Activated CD8-positive, alpha-beta T cell treated with anti-CD3 and anti-CD28 coated beads for 36 hours (primary cell): ENCODE results near the gene SAMD11. TPM values are rescaled to one million over a fixed set of nuclear protein-coding genes. Genes with fewer than 3 reads are reported as not detected.

ENCODE experiments used
- ATAC-seq: fragments of 200-7000 bp; cut with Tn5 transposase; one replicate; pipeline ENCODE4 v1.10.0; 2021; ENCODE audit warnings: mild to moderate bottlenecking, moderate library complexity
- CTCF ChIA-PET: fragments of 350-600 bp; sonication (Branson Sonifier 250); formaldehyde crosslinking; loops from one replicate; lab custom pipeline; 2021; ENCODE audit warnings: antibody characterized with exemption; lab: Charles Lee
- POLR2A ChIA-PET: fragments of 350-600 bp; sonication (Branson Sonifier 250); formaldehyde crosslinking; loops from one replicate; lab custom pipeline; 2021; ENCODE audit warnings: antibody characterized with exemption; lab: Charles Lee
- DNase-seq: peaks from one replicate; pipeline ENCODE4 v3.0.0-alpha.2; 2020
- H3K27ac Mint-ChIP-seq: one replicate; pipeline ENCODE4 v1.8.0; 2021; ENCODE audit warnings: mild to moderate bottlenecking, mixed read lengths
- H3K27me3 Mint-ChIP-seq: one replicate; pipeline ENCODE4 v1.8.0; 2021; ENCODE audit warnings: mixed read lengths
- H3K36me3 Mint-ChIP-seq: one replicate; pipeline ENCODE4 v1.8.0; 2021; ENCODE audit warnings: low read depth, mixed read lengths
- H3K4me1 Mint-ChIP-seq: one replicate; pipeline ENCODE4 v1.8.0; 2021; ENCODE audit warnings: low read depth, mixed read lengths
- H3K4me3 Mint-ChIP-seq: one replicate; pipeline ENCODE4 v1.8.0; 2021; ENCODE audit warnings: mild to moderate bottlenecking, moderate library complexity, mixed read lengths
- H3K9me3 Mint-ChIP-seq: one replicate; pipeline ENCODE4 v1.8.0; 2021; ENCODE audit warnings: mixed read lengths
- intact Hi-C: fragments of 100-400 bp; cut with micrococcal nuclease; formaldehyde crosslinking; loops from one replicate; pipeline ENCODE4 v1.10.0; 2022
- total RNA-seq, 2 experiments: library from RNA; stranded (reverse); gene quantifications; one replicate each; pipeline ENCODE4 v1.2.3, GENCODE V29; 2021
- TF ChIP-seq, protein P1 (sequence below): fragments of 200-600 bp; IDR thresholded peaks from one replicate; pipeline ENCODE4 v1.8.0; 2022; ENCODE audit warnings: antibody characterized with exemption, mild to moderate bottlenecking

Gene SAMD11
- total RNA-seq, 2 experiments from 2014 or later, result not detected

DNA sequence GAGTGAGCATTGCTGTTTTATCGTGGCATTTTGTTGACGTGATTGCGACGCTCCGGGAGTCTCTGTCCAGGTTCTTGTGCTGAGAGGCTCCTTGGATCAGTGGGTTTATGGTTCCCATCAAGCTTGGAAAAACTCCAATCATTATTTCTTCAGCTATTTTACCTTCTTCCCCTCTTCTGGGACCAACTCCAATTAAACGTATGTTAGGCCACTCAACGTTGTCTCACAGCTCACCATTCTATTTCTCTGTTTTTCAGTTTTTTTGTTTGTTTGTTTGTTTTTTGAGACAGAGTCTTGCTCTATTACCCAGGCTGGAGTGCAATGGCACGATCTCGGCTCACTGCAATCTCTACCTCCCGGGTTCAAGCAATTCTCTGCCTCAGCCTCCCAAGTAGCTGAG, 68.2 kb downstream of the SAMD11 start:
- ChIA-PET CTCF (interaction anchor here (3.9 to 4.2 kb wide), 2 partner anchors 8 to 11 kb away, joined by 29 to 37 read pairs; no protein-coding TSS in a partner anchor), POLR2A (interaction anchor here (0.9 to 2.1 kb wide), 3 partner anchors 11 to 73 kb away, joined by 3 to 6 read pairs (median 4); partner anchors contain the start of gene NOC2L)
- no peak overlapping the region for H3K4me3 Mint-ChIP-seq
- ATAC-seq (no peak), DNase-seq (no peak)
- H3K9me3 Mint-ChIP-seq, result peaks cover 4% of the 10 kb centered on the region
- no peaks in the 10 kb centered on the region for H3K36me3 Mint-ChIP-seq
- H3K27me3 Mint-ChIP-seq, result peaks cover 31% of the 10 kb centered on the region
- H3K27ac Mint-ChIP-seq, result peak overlapping the region; percentile 42
- TF ChIP-seq, protein P1, sequence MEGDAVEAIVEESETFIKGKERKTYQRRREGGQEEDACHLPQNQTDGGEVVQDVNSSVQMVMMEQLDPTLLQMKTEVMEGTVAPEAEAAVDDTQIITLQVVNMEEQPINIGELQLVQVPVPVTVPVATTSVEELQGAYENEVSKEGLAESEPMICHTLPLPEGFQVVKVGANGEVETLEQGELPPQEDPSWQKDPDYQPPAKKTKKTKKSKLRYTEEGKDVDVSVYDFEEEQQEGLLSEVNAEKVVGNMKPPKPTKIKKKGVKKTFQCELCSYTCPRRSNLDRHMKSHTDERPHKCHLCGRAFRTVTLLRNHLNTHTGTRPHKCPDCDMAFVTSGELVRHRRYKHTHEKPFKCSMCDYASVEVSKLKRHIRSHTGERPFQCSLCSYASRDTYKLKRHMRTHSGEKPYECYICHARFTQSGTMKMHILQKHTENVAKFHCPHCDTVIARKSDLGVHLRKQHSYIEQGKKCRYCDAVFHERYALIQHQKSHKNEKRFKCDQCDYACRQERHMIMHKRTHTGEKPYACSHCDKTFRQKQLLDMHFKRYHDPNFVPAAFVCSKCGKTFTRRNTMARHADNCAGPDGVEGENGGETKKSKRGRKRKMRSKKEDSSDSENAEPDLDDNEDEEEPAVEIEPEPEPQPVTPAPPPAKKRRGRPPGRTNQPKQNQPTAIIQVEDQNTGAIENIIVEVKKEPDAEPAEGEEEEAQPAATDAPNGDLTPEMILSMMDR, result no peak
- peaks cover 20% of the 10 kb centered on the region for H3K4me1 Mint-ChIP-seq
- intact Hi-C loops, result no loop called here

DNA sequence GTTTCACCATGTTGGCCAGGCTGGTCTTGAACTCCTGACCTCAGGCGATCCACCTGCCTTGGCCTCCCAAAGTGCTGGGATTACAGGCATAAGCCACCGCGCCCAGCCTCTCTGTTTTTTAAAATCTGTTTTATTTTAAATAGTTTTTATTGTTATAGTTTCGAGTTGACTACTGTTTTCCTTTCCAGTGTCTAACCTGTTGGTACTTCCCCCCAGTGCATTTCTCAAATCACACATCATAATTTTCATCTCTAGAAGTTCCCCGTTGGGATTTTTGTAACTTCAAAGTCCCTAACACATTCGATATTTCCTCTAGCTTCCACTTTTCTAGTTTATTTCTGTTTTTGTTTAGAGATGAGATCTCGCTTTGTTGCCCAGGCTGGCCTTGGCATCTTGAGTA, 68.6 kb downstream of the SAMD11 start:
- TF ChIP-seq, protein P1, result no peak
- DNase-seq, result no peak
- Mint-ChIP-seq H3K36me3 (no peaks in the 10 kb centered on the region), H3K4me3 (no peak overlapping the region), H3K4me1 (peaks cover 22% of the 10 kb centered on the region), H3K9me3 (peaks cover 4% of the 10 kb centered on the region), H3K27me3 (peaks cover 36% of the 10 kb centered on the region), H3K27ac (peak overlapping the region; percentile 42)
- ChIA-PET POLR2A (interaction anchor here (0.9 to 2.1 kb wide), 3 partner anchors 12 to 72 kb away, joined by 3 to 6 read pairs (median 4); partner anchors contain the start of gene NOC2L), CTCF (interaction anchor here (1.0 to 4.2 kb wide), 5 partner anchors 9 to 71 kb away, joined by 3 to 37 read pairs (median 7); partner anchors contain the start of gene ISG15)
- ATAC-seq, result peak; percentile 48
- intact Hi-C loops, result no loop called here

DNA sequence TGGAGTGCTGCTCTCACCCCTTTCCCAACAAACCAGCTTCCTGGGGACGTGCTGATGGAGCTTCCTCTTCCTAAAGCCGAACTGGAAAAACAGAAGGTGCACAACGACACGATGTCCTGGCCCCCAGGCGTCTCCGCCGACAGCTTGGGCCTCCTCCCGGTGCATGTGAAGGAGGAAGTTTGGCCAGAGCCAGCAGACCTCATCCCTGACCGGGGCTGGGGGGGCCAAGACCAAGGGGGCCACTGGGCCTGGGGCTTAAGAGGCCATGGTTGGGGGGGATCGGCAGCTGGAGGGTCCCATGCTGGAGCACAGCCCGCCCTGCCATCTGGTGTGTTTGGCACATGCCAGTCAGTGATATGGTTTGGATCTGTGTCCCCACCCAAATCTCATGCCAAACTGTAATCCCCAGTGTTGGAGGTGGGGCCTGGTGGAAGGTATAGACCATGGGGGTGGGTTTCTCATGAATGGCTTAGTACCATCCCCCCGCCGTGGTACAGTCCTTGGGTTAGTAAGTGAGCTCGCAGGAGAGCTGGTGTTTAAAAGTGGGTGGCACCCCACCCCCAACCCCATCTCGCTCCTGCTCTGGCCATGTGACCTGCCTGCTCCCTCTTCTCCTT, 69.8 kb downstream of the SAMD11 start:
- Mint-ChIP-seq H3K4me1 (peaks cover 22% of the 10 kb centered on the region), H3K36me3 (no peaks in the 10 kb centered on the region), H3K9me3 (peaks cover 4% of the 10 kb centered on the region), H3K4me3 (no peak overlapping the region), H3K27me3 (peaks cover 39% of the 10 kb centered on the region), H3K27ac (no peak overlapping the region)
- TF ChIP-seq, protein P1, result no peak
- intact Hi-C loops, result no loop called here
- CTCF ChIA-PET, result interaction anchor here (1.0 to 4.2 kb wide), 7 partner anchors 9 to 129 kb away, joined by 3 to 37 read pairs (median 4); partner anchors contain the start of gene ISG15
- POLR2A ChIA-PET, result interaction anchor here (2.1 kb wide), 1 partner anchor 34 kb away, joined by 6 read pairs; the partner anchor contains the start of gene NOC2L
- no peak for ATAC-seq
- DNase-seq, result no peak

Other genes starting within 250 kb of the SAMD11 start
- not detected for gene OR4F16, start 237.3 kb upstream of the SAMD11 start, total RNA-seq
- 100 to 1,000 TPM; 138 to 139 TPM for gene NOC2L, start 35.3 kb downstream of the SAMD11 start, total RNA-seq
- 10 to 100 TPM; 27.8 to 31.2 TPM for gene KLHL17, start 36.7 kb downstream of the SAMD11 start, total RNA-seq
- 1 to 10 TPM; 1.0 to 1.3 TPM for gene PLEKHN1, start 42.6 kb downstream of the SAMD11 start, total RNA-seq
- gene PERM1, start 58.2 kb downstream of the SAMD11 start, total RNA-seq, result not detected
- gene HES4, start 76.2 kb downstream of the SAMD11 start, total RNA-seq, result 1 to 10 TPM; 5.7 to 9.0 TPM
- gene ISG15, start 89.6 kb downstream of the SAMD11 start, total RNA-seq, result 100 to 1,000 TPM in 1 of 2 experiments, 10 to 100 TPM in 1; 94.5 to 102 TPM
- gene AGRN, start 96.2 kb downstream of the SAMD11 start, total RNA-seq, result 10 to 100 TPM; 64.9 to 68.0 TPM
- not detected for gene RNF223, start 150.4 kb downstream of the SAMD11 start, total RNA-seq
- gene C1orf159, start 192.2 kb downstream of the SAMD11 start, total RNA-seq, result 10 to 100 TPM; 17.5 to 20.3 TPM
- not detected for gene TTLL10, start 250.0 kb downstream of the SAMD11 start, total RNA-seq